ENCODE data around the gene GPAT2. TPM values are rescaled to one million over a fixed set of nuclear protein-coding genes. Genes with fewer than 3 reads are reported as not detected.
"Not testable (repeated sequence)": the region's sequence is repeated elsewhere in the genome, so short reads cannot be mapped to it uniquely, and the experiment has no call there.

Gene GPAT2
- polyA plus RNA-seq (2012; ENCODE audit: insufficient read depth, insufficient read length): 0.27 TPM

GRCh38 chr2:96034792-96035191, at the start of gene GPAT2:
GPAT2 (minus strand) TSS chr2:96034916; CDS start chr2:96032359, 2,557 bp downstream.
- DNase-seq (ENCODE audit: low read depth, low spot score); H3K4me3 ChIP-seq (ENCODE audit: low read length): not testable (repeated sequence)

- no peak for DNase-seq (ENCODE audit: low read depth, low spot score)
These were observed 49.5 kb upstream of the GPAT2 start for GRCh38 chr2:96083989-96084857.

GRCh38 chr2:96083064-96083939, 48.6 kb upstream of the GPAT2 start:
- no peak overlapping the region for H3K4me3 ChIP-seq (ENCODE audit: low read length)
- no peak for DNase-seq (ENCODE audit: low read depth, low spot score)

More at GRCh38 chr2:96083989-96084857, 49.5 kb upstream of the GPAT2 start:
- no peak overlapping the region for H3K4me3 ChIP-seq (ENCODE audit: low read length)

- H3K4me3 ChIP-seq (ENCODE audit: low read length): no peak overlapping the region
- no peak for DNase-seq (ENCODE audit: low read depth, low spot score)
These were observed 47.7 kb upstream of the GPAT2 start for GRCh38 chr2:96082211-96083063.

- no peak for DNase-seq (ENCODE audit: low read depth, low spot score)
- H3K4me3 ChIP-seq (ENCODE audit: low read length): no peak overlapping the region
These were observed 46.3 kb upstream of the GPAT2 start for GRCh38 chr2:96081042-96081441.

GRCh38 chr2:96075199-96075771, 40.6 kb upstream of the GPAT2 start:
- no peak overlapping the region for H3K4me3 ChIP-seq (ENCODE audit: low read length)
- DNase-seq (ENCODE audit: low read depth, low spot score): no peak

- no peak overlapping the region for H3K4me3 ChIP-seq (ENCODE audit: low read length)
- no peak for DNase-seq (ENCODE audit: low read depth, low spot score)
These were observed 39.4 kb upstream of the GPAT2 start for GRCh38 chr2:96074156-96074555.

- H3K4me3 ChIP-seq (ENCODE audit: low read length): no peak overlapping the region
- DNase-seq (ENCODE audit: low read depth, low spot score): no peak
These were observed 38.6 kb upstream of the GPAT2 start for GRCh38 chr2:96073170-96073775.

GRCh38 chr2:96072746-96073145, 38.0 kb upstream of the GPAT2 start:
- H3K4me3 ChIP-seq (ENCODE audit: low read length): no peak overlapping the region
- no peak for DNase-seq (ENCODE audit: low read depth, low spot score)

- DNase-seq (ENCODE audit: low read depth, low spot score); H3K4me3 ChIP-seq (ENCODE audit: low read length): not testable (repeated sequence)
These were observed 37.3 kb upstream of the GPAT2 start for GRCh38 chr2:96071977-96072491.

GRCh38 chr2:96071087-96071976, 36.6 kb upstream of the GPAT2 start:
- not testable (repeated sequence) for H3K4me3 ChIP-seq (ENCODE audit: low read length); DNase-seq (ENCODE audit: low read depth, low spot score)

- H3K4me3 ChIP-seq (ENCODE audit: low read length); DNase-seq (ENCODE audit: low read depth, low spot score): not testable (repeated sequence)
These were observed 35.6 kb upstream of the GPAT2 start for GRCh38 chr2:96070351-96070750.

GRCh38 chr2:96069878-96070277, 35.2 kb upstream of the GPAT2 start:
- not testable (repeated sequence) for DNase-seq (ENCODE audit: low read depth, low spot score); H3K4me3 ChIP-seq (ENCODE audit: low read length)

GRCh38 chr2:96067902-96068581, 33.3 kb upstream of the GPAT2 start:
- not testable (repeated sequence) for H3K4me3 ChIP-seq (ENCODE audit: low read length); DNase-seq (ENCODE audit: low read depth, low spot score)

- H3K4me3 ChIP-seq (ENCODE audit: low read length); DNase-seq (ENCODE audit: low read depth, low spot score): not testable (repeated sequence)
These were observed 32.5 kb upstream of the GPAT2 start for GRCh38 chr2:96067098-96067660.

- DNase-seq (ENCODE audit: low read depth, low spot score); H3K4me3 ChIP-seq (ENCODE audit: low read length): not testable (repeated sequence)
These were observed 31.8 kb upstream of the GPAT2 start for GRCh38 chr2:96066511-96066910.
